SK-N-SH (cell line): ENCODE measurements around the gene HID1. TPM values are rescaled to one million over a fixed set of nuclear protein-coding genes. Genes with fewer than 3 reads are reported as not detected.

Experiments used
- CTCF ChIA-PET: fragments of 300-600, 350-600 bp; formaldehyde crosslinking; extraction: SDS; loops from one replicate; lab custom pipeline; 2021; lab: Yijun Ruan, JAX
- POLR2A ChIA-PET: fragments of 350-600 bp; sonication (Branson Sonifier 250); formaldehyde crosslinking; extraction: SDS; loops from one replicate; lab custom pipeline; 2020; ENCODE audit warnings: antibody characterized with exemption, inconsistent platforms; lab: Yijun Ruan, JAX
- DNase-seq: peaks from one replicate; pipeline ENCODE4 v3.0.0; 2012
- H2AFZ ChIP-seq: fragments of 200-600 bp; sonication (generic); 2 replicates; pipeline ENCODE4 v1.8.1; 2016; ENCODE audit warnings: antibody characterized with exemption, mild to moderate bottlenecking, low read depth
- H3F3A ChIP-seq: fragments of 200-600 bp; sonication (generic); replicated peaks from 2 replicates; pipeline ENCODE3; 2016; ENCODE audit warnings: antibody characterized with exemption, mild to moderate bottlenecking; ENCODE audit not compliant: insufficient read depth
- H3K27ac ChIP-seq, 2 experiments: fragments of 200-500 bp in 1 of 2; fragments of 200-600 bp in 1 of 2; sonication (Bioruptor generic) in 1 of 2; sonication (generic), shearing (Covaris generic) in 1 of 2; 2 replicates each; pipeline versions ENCODE4 v1.5.1 to v1.6.1; 2014 to 2016; ENCODE audit warnings: low read depth in 2 of 2, inconsistent platforms in 1 of 2, low read length in 1 of 2, mild to moderate bottlenecking in 1 of 2, mixed read lengths in 1 of 2
- H3K27me3 ChIP-seq: fragments of 200-600 bp; sonication (generic), shearing (Covaris generic); 2 replicates; pipeline ENCODE4 v1.6.1; 2016; ENCODE audit warnings: mixed run types; ENCODE audit not compliant: insufficient read depth
- H3K36me3 ChIP-seq, 2 experiments: fragments of 200-500 bp in 1 of 2; fragments of 200-600 bp in 1 of 2; sonication (Bioruptor generic) in 1 of 2; sonication (generic) in 1 of 2; replicated peaks in 1 of 2; 2 replicates each; pipeline versions ENCODE3 to v1.5.1; 2014 to 2016; ENCODE audit warnings: low read length in 1 of 2, mild to moderate bottlenecking in 1 of 2; ENCODE audit not compliant: insufficient read depth in 2 of 2, control insufficient read depth in 1 of 2
- H3K4me1 ChIP-seq, 2 experiments: fragments of 200-500 bp in 1 of 2; fragments of 200-600 bp in 1 of 2; sonication (Bioruptor generic) in 1 of 2; sonication (generic), shearing (Covaris generic) in 1 of 2; 2 replicates each; pipeline versions ENCODE4 v1.5.1 to v1.6.1; 2014 to 2016; ENCODE audit warnings: low read depth in 1 of 2, low read length in 1 of 2, mixed run types in 1 of 2; ENCODE audit not compliant: insufficient read depth in 2 of 2, control insufficient read depth in 1 of 2
- H3K4me2 ChIP-seq: fragments of 200-600 bp; sonication (generic), shearing (Covaris generic); 2 replicates; pipeline ENCODE4 v1.6.1; 2017; ENCODE audit warnings: mixed run types
- H3K4me3 ChIP-seq, 2 experiments: fragments of 200-500 bp in 1 of 2; fragments of 200-600 bp in 1 of 2; sonication (Bioruptor generic) in 1 of 2; sonication (generic), shearing (Covaris generic) in 1 of 2; 2 replicates each; pipeline versions ENCODE4 v1.5.1 to v1.8.1; 2014 to 2016; ENCODE audit warnings: low read depth in 2 of 2, inconsistent platforms in 1 of 2, low read length in 1 of 2, mild to moderate bottlenecking in 1 of 2, mixed read lengths in 1 of 2, moderate library complexity in 1 of 2
- H3K79me2 ChIP-seq: fragments of 200-600 bp; sonication (generic); 2 replicates; pipeline ENCODE4 v1.8.1; 2017; ENCODE audit warnings: mild to moderate bottlenecking; ENCODE audit not compliant: insufficient read depth
- H3K9ac ChIP-seq: fragments of 200-600 bp; sonication (generic); 2 replicates; pipeline ENCODE4 v1.6.1; 2017; ENCODE audit warnings: mixed run types
- H3K9me2 ChIP-seq: fragments of 200-600 bp; sonication (generic); 2 replicates; pipeline ENCODE4 v1.6.1; 2017; ENCODE audit warnings: mixed run types
- H3K9me3 ChIP-seq: fragments of 200-600 bp; sonication (generic); 2 replicates; pipeline ENCODE4 v1.6.1; 2017; ENCODE audit warnings: mixed run types, mild to moderate bottlenecking, moderate library complexity
- H4K20me1 ChIP-seq: fragments of 200-600 bp; sonication (generic); 2 replicates; pipeline ENCODE4 v1.6.1; 2017; ENCODE audit warnings: mild to moderate bottlenecking, mixed run types; ENCODE audit not compliant: insufficient read depth
- CHD2 ChIP-seq: fragments of 150-350 bp; IDR thresholded peaks from 2 replicates; pipeline ENCODE4 v1.6.1; 2018; ENCODE audit warnings: low read length; ENCODE audit not compliant: partially characterized antibody
- CTCF ChIP-seq: fragments of 200-600 bp; sonication (generic); IDR thresholded peaks from 2 replicates; pipeline ENCODE4 v1.6.1; 2017; ENCODE audit warnings: antibody characterized with exemption, mild to moderate bottlenecking, moderate library complexity
- ELF1 ChIP-seq: IDR thresholded peaks from 2 replicates; pipeline ENCODE4 v1.4.0; 2012
- EZH2phosphoT487 ChIP-seq: fragments of 200-600 bp; sonication (generic); IDR thresholded peaks from 2 replicates; pipeline ENCODE4 v1.6.1; 2017; ENCODE audit warnings: low read depth, mixed run types, mild to moderate bottlenecking, antibody characterized with exemption, moderate library complexity, borderline replicate concordance
- FOSL2 ChIP-seq: IDR thresholded peaks from 2 replicates; pipeline ENCODE4 v1.4.0; 2012; ENCODE audit warnings: low read depth, mild to moderate bottlenecking, moderate library complexity, borderline replicate concordance
- FOXJ3 ChIP-seq: sonication (generic); formaldehyde crosslinking; IDR thresholded peaks from 2 replicates; pipeline ENCODE4 v1.5.1; 2020; ENCODE audit warnings: mild to moderate bottlenecking, missing genetic modification reagents
- FOXM1 ChIP-seq: IDR thresholded peaks from 2 replicates; pipeline ENCODE4 v1.4.0; 2012; ENCODE audit warnings: low read depth, mild to moderate bottlenecking
- MAX ChIP-seq: IDR thresholded peaks from 2 replicates; pipeline ENCODE4 v1.4.0; 2012; ENCODE audit warnings: low read depth
- MEF2A ChIP-seq: IDR thresholded peaks from 2 replicates; pipeline ENCODE4 v1.4.0; 2012; ENCODE audit warnings: low read depth, borderline replicate concordance
- MXI1 ChIP-seq: IDR thresholded peaks from 2 replicates; pipeline ENCODE4 v1.6.1; 2012; ENCODE audit warnings: mild to moderate bottlenecking, low read depth, low read length, improper control_type of control experiment
- NFIC ChIP-seq: IDR thresholded peaks from 2 replicates; pipeline ENCODE4 v1.4.0; 2012; ENCODE audit warnings: borderline replicate concordance
- NRF1 ChIP-seq: IDR thresholded peaks from 2 replicates; pipeline ENCODE4 v1.6.1; 2012; ENCODE audit warnings: low read depth, mild to moderate bottlenecking, low read length
- PBX3 ChIP-seq: IDR thresholded peaks from 2 replicates; pipeline ENCODE4; 2012
- RCOR1 ChIP-seq: fragments of 150-350 bp; IDR thresholded peaks from 2 replicates; pipeline ENCODE4 v1.6.1; 2017; ENCODE audit warnings: antibody characterized with exemption, low read length
- RXRA ChIP-seq: IDR thresholded peaks from 2 replicates; pipeline ENCODE4 v1.4.0; 2012; ENCODE audit warnings: low read depth, mild to moderate bottlenecking, borderline replicate concordance
- SIN3A ChIP-seq: IDR thresholded peaks from 2 replicates; pipeline ENCODE4 v1.6.1; 2012; ENCODE audit warnings: low read depth, mild to moderate bottlenecking, low read length, moderate library complexity, borderline replicate concordance
- TAF1 ChIP-seq: IDR thresholded peaks from 2 replicates; pipeline ENCODE4 v1.6.1; 2012; ENCODE audit warnings: low read depth, mild to moderate bottlenecking, low read length, moderate library complexity, borderline replicate concordance
- USF2 ChIP-seq: fragments of 150-350 bp; IDR thresholded peaks from 2 replicates; pipeline ENCODE4 v1.6.1; 2017; ENCODE audit warnings: antibody characterized with exemption, low read length, low read depth, borderline replicate concordance
- YY1 ChIP-seq: IDR thresholded peaks from 2 replicates; pipeline ENCODE4 v1.4.0; 2012; ENCODE audit warnings: low read depth, mild to moderate bottlenecking
- WGBS: methylation state at CpG from one replicate; pipeline ENCODE4 v1.1.6; 2017; ENCODE audit warnings: low lambda C conversion rate; 5-methylcytosine and 5-hydroxymethylcytosine counted together
- polyA plus RNA-seq, 3 experiments: library from polyadenylated mRNA; depleted of rRNA; stranded (reverse); fragments of >200 nt; gene quantifications; 2 replicates each; pipeline ENCODE4 v1.2.3, GENCODE V29; 2012

The HID1 gene
- polyA plus RNA-seq, 1 of the 3 experiments (the other 2 are of a cell fraction): 2.5 TPM

- Histone ChIP-seq H3K27me3 (peaks cover 84% of the 10 kb centered on the region), H3K4me1 (peaks cover 0 to 19% of the 10 kb centered on the region in 2 experiments; a peak in 1 of 4 replicates)
- TF ChIP-seq MAX (no peak), ELF1 (no peak), RCOR1 (no peak), YY1 (no peak), FOXJ3 (no peak), PBX3 (no peak), MXI1 (no peak), CHD2 (no peak), RXRA (no peak), FOXM1 (no peak), NRF1 (no peak), TAF1 (no peak), FOSL2 (no peak), CTCF (no peak), SIN3A (no peak), MEF2A (no peak), EZH2phosphoT487 (no peak), USF2 (no peak), NFIC (no peak)
Observed at GRCh38 chr17:74925242-74925641, 47.3 kb downstream of the HID1 start.

More at GRCh38 chr17:74925242-74925641, 47.3 kb downstream of the HID1 start:
- ChIA-PET CTCF (interaction anchor here (0.7 to 12.1 kb wide), 12 partner anchors 11 to 305 kb away, joined by 3 to 286 read pairs (median 4); partner anchors contain the start of genes MRPL58 and OTOP3), POLR2A (interaction anchor here (1.5 kb wide), 1 partner anchor 10 kb away, joined by 3 read pairs; the partner anchor contains the start of gene OTOP3)
- H3K4me2 ChIP-seq: no peak overlapping the region
- no peak overlapping the region for H3K9ac ChIP-seq
- no peaks in the 10 kb centered on the region for H3F3A ChIP-seq
- DNase-seq: no peak
- H4K20me1 ChIP-seq: peaks cover 3% of the 10 kb centered on the region; the same call in 1 of the 2 replicates
- H3K9me3 ChIP-seq: no peaks in the 10 kb centered on the region
- H3K9me2 ChIP-seq: no peaks in the 10 kb centered on the region
- H3K4me3 ChIP-seq: no peak overlapping the region
- 45% methylated on average over 3 of the region's 3 CpGs for WGBS
- H2AFZ ChIP-seq: no peak overlapping the region
- H3K36me3 ChIP-seq: no peaks in the 10 kb centered on the region
- no peaks in the 10 kb centered on the region for H3K79me2 ChIP-seq
- H3K27ac ChIP-seq: no peak overlapping the region
